Measurements from ENCODE around the gene GABARAPL2. TPM values are rescaled to one million over a fixed set of nuclear protein-coding genes. Genes with fewer than 3 reads are reported as not detected.

The GABARAPL2 gene
- total RNA-seq, 1 experiment from 2014 or later: 76.9 TPM

DNA sequence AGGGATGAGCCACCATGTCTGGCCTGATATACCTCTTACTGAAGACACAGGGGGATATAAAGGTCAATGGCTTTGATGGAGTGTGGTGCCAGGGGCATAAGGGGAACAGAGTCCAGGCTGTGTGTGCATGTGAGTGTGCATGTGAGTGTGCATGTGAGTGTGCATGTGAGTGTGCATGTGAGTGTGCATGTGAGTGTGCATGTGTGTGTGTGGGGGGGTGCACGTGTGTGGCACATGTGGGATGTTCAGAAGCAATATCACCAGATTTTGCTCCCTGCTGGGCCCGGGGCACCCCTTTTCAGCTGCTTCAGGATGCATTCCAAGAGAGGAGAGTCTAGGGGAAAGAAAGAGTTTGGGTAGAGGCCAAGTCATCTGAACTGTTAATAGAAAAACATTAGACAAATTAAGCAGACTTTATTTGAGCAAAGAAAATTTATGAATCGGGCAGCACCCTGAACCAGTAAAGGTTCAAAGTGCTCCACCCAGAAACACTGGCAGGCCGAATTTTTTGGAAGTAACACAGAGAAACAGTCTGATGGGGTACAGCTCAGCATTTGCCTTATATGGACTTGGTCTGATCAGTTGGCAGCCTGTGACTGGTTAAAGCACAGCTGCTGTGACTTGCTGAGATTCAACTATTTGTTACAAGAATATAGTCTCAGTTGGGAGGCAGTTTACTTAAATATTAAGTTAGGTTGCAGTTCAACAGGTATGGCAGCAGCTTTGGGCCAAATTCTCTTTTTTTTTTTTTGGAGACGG lies 40.0 kb upstream of the GABARAPL2 start:
- no peak overlapping the region for H3K4me2 ChIP-seq (ENCODE audit: low read length)
- H3K9ac ChIP-seq (ENCODE audit: low read length): no peak overlapping the region
- H3K27me3 ChIP-seq (ENCODE audit: insufficient read depth, low read length): no peaks in the 10 kb centered on the region
- intact Hi-C loops (cut with micrococcal nuclease): no loop called here
- CTCF ChIA-PET: interaction anchor here (0.8 kb wide), 1 partner anchor 9 kb away, joined by 3 read pairs; no protein-coding TSS in a partner anchor
- ATAC-seq (no peak), DNase-seq (ENCODE audit: low read depth, low spot score) (no peak)
- H2AFZ ChIP-seq (ENCODE audit: low read depth, low read length, poor library complexity, severe bottlenecking): no peak overlapping the region
- H3K4me3 ChIP-seq (replicated peaks in 1 of 2; ENCODE audit: low read depth in 1 of 2, low read length in 2 of 2): no peak overlapping the region
- RAD21 ChIA-PET (ENCODE audit: low non-redundant PET in 1 of 2, low total read pairs in 2 of 2, uncharacterized antibody in 2 of 2, unreplicated experiment in 2 of 2): no interaction called here
- no peaks in the 10 kb centered on the region for H3K36me3 ChIP-seq (ENCODE audit: control insufficient read depth in 1 of 2, insufficient read depth in 2 of 2, low read length in 2 of 2)
- POLR2A ChIA-PET: no interaction called here
- TF ChIP-seq ATF3 (IDR thresholded peaks at IDR 0.05) (no peak), CBX3 (IDR thresholded peaks at IDR 0.05; ENCODE audit: low read depth) (no peak), FOSL1 (IDR thresholded peaks at IDR 0.05; ENCODE audit: low read depth) (no peak), SP1 (IDR thresholded peaks at IDR 0.05; ENCODE audit: low read depth) (no peak), TCF7L2 (IDR thresholded peaks at IDR 0.05; ENCODE audit: borderline replicate concordance, extremely low read depth, insufficient read depth, insufficient read length) (no peak), EZH2phosphoT487 (IDR thresholded peaks at IDR 0.05; ENCODE audit: borderline replicate concordance) (no peak), MAX (IDR thresholded peaks at IDR 0.05) (no peak), REST (IDR thresholded peaks at IDR 0.05; ENCODE audit: low read depth) (no peak), ELF1 (IDR thresholded peaks at IDR 0.05; ENCODE audit: borderline replicate concordance, low read depth) (no peak), POLR2A (IDR thresholded peaks at IDR 0.05; ENCODE audit: borderline replicate concordance, extremely low read depth, insufficient read depth, insufficient read length) (no peak)
- TF ChIP-seq, protein P1, sequence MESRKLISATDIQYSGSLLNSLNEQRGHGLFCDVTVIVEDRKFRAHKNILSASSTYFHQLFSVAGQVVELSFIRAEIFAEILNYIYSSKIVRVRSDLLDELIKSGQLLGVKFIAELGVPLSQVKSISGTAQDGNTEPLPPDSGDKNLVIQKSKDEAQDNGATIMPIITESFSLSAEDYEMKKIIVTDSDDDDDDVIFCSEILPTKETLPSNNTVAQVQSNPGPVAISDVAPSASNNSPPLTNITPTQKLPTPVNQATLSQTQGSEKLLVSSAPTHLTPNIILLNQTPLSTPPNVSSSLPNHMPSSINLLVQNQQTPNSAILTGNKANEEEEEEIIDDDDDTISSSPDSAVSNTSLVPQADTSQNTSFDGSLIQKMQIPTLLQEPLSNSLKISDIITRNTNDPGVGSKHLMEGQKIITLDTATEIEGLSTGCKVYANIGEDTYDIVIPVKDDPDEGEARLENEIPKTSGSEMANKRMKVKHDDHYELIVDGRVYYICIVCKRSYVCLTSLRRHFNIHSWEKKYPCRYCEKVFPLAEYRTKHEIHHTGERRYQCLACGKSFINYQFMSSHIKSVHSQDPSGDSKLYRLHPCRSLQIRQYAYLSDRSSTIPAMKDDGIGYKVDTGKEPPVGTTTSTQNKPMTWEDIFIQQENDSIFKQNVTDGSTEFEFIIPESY (IDR thresholded peaks at IDR 0.05; ENCODE audit: extremely low read depth, insufficient replicate concordance, low read length): no peak
- TF ChIP-seq, protein P2, sequence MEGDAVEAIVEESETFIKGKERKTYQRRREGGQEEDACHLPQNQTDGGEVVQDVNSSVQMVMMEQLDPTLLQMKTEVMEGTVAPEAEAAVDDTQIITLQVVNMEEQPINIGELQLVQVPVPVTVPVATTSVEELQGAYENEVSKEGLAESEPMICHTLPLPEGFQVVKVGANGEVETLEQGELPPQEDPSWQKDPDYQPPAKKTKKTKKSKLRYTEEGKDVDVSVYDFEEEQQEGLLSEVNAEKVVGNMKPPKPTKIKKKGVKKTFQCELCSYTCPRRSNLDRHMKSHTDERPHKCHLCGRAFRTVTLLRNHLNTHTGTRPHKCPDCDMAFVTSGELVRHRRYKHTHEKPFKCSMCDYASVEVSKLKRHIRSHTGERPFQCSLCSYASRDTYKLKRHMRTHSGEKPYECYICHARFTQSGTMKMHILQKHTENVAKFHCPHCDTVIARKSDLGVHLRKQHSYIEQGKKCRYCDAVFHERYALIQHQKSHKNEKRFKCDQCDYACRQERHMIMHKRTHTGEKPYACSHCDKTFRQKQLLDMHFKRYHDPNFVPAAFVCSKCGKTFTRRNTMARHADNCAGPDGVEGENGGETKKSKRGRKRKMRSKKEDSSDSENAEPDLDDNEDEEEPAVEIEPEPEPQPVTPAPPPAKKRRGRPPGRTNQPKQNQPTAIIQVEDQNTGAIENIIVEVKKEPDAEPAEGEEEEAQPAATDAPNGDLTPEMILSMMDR (IDR thresholded peaks at IDR 0.05 in 2 of 3, conservative IDR thresholded peaks at IDR 0.05 in 1 of 3; ENCODE audit: borderline replicate concordance in 1 of 3, insufficient read depth in 1 of 3, low read depth in 2 of 3, low read length in 2 of 3): no peak
- H4K20me1 ChIP-seq (ENCODE audit: insufficient read depth): no peaks in the 10 kb centered on the region
- H3K9me2 ChIP-seq (ENCODE audit: insufficient read depth): no peaks in the 10 kb centered on the region
- no TSS peak for BruUV-seq (replicated peaks)
- no peaks in the 10 kb centered on the region for H3K4me1 ChIP-seq (ENCODE audit: control insufficient read depth in 1 of 2, insufficient read depth in 2 of 2, low read length in 2 of 2)
- H3K27ac ChIP-seq (ENCODE audit: low read depth, low read length): no peak overlapping the region
- no peaks in the 10 kb centered on the region for H3K79me2 ChIP-seq (ENCODE audit: insufficient read depth, low read length)
- H3K9me3 ChIP-seq (ENCODE audit: control insufficient read depth in 1 of 2, insufficient read depth in 1 of 2, low read depth in 1 of 2, low read length in 2 of 2): no peaks in the 10 kb centered on the region

Measured in HCT116 (cell line).